Skeletal muscle tissue (tissue), 4 donors: ENCODE results near the gene PAPOLB. TPM values are rescaled to one million over a fixed set of nuclear protein-coding genes. Genes with fewer than 3 reads are reported as not detected.

Source experiments
- H3K27ac ChIP-seq: one replicate; pipeline ENCODE4 v1.7.0; 2013; ENCODE audit warnings: mild to moderate bottlenecking, low read depth, low read length, inconsistent platforms
- H3K27me3 ChIP-seq, 3 donors: one replicate each; pipeline ENCODE4 v1.7.0; 2013; ENCODE audit warnings: low read length in 3 of 3; ENCODE audit not compliant: control insufficient read depth in 3 of 3, insufficient read depth in 3 of 3
- H3K36me3 ChIP-seq, 3 donors: one replicate each; pipeline ENCODE4 v1.7.0; 2013; ENCODE audit warnings: low read length in 3 of 3; ENCODE audit not compliant: control insufficient read depth in 3 of 3, insufficient read depth in 3 of 3
- H3K4me1 ChIP-seq, 3 donors: one replicate each; pipeline ENCODE4 v1.7.0; 2013; ENCODE audit warnings: low read length in 3 of 3, mild to moderate bottlenecking in 3 of 3; ENCODE audit not compliant: control insufficient read depth in 3 of 3, insufficient read depth in 3 of 3
- H3K4me3 ChIP-seq, 3 donors: one replicate each; pipeline ENCODE4 v1.7.0; 2013; ENCODE audit warnings: low read length in 3 of 3
- H3K9ac ChIP-seq, 3 donors: one replicate each; pipeline ENCODE4 v1.7.0; 2013; ENCODE audit warnings: low read length in 3 of 3, mild to moderate bottlenecking in 3 of 3, moderate library complexity in 2 of 3, low read depth in 1 of 3
- H3K9me3 ChIP-seq, 3 donors: one replicate each; pipeline ENCODE4 v1.7.0; 2013; ENCODE audit warnings: low read length in 3 of 3; ENCODE audit not compliant: control insufficient read depth in 3 of 3
- total RNA-seq: library from RNA; depleted of rRNA; stranded (reverse); fragments of >200 nt; gene quantifications from one replicate; pipeline ENCODE4 v1.2.3, GENCODE V29; 2014
- donor health status: Osteomylitis.

PAPOLB gene
- total RNA-seq, 1 donor from 2014 or later: under 0.01 TPM

DNA sequence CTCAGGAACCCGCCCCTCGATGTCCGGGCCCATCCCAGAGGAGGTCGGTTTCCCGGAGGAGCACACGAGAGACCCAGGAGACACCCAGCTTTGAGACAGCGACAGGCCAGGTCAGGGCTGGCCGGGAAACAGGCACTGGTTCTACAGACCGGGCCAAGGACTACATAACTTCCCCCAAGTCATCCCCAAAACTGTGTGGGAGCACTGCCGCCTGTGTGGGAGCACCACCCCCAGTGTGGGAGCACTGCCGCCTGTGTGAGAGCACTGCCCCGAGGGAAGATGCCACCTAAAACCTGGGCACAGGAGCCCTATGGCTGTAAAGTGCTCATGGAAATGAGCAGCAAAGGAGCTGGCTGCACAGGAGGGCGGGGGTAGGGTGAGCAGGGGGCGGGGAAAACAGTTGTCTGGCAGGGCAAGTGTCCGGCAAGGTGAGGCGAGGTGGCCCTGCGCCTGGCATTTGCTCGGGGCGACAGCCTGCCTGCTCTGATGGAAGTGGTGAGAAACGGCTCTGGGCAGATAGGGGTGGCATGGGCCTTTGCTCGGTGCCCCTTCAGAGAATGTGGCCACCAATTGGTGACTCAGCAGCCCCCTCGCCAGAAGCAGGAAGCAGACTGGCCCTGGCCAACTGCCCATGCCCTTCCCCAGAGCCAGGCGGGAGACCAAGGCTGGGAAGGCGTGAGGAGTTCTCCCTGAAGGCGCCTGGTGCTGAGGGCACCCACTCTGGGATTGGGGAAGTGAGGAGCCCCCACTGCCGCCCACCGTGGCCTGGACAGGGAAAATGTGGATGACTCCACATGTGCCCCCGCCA, 26.2 kb downstream of the PAPOLB start:
- Histone ChIP-seq H3K4me1 (peaks cover 0 to 3% (median 0%) of the 10 kb centered on the region in 3 donors), H3K36me3 (no peaks in the 10 kb centered on the region), H3K4me3 (no peak overlapping the region), H3K27ac (no peak overlapping the region), H3K9ac (no peak overlapping the region), H3K27me3 (no peaks in the 10 kb centered on the region), H3K9me3 (no peaks in the 10 kb centered on the region)

DNA sequence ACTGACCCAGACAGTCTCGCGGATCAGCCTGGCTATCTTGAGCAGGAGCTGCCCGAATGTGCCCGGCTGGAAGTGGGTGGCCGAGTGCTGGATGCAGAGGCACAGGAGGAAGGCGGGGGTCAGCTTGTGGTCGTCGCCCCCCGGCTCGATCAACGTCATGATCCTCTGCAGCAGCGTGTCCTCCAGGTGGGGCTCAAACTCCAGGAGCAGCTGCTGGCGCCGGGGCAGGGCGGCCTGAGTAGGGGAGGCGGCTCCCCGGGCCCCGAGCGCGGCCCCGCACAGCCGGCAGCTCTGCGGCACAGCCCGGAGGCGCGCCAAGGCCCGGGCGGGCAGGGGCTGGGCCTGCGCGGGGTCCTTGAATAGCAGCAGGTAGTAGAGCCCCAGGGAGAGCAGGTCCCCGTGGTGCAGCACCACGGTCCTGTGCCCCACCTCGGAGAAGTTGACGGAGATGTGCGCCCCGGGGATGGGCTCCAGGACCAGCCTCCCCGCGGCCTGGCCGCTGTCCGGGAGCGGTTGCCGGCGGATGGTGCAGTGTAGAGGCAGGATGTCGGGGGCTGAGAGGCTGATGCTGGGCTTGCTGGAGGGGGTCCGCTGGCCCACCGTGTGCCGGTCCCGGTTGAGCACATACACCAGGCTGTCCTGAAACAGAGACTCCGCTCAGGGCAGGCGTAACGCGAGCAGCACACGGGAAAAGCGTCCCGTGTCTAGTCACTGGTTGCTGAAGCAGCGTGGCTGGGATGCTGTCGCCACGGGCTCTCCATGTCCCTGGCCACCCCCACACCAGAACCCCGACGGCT, 27.0 kb downstream of the PAPOLB start:
- Histone ChIP-seq H3K36me3 (no peaks in the 10 kb centered on the region), H3K27me3 (no peaks in the 10 kb centered on the region), H3K4me3 (no peak overlapping the region), H3K9me3 (no peaks in the 10 kb centered on the region), H3K4me1 (peaks cover 0 to 3% (median 0%) of the 10 kb centered on the region in 3 donors), H3K27ac (no peak overlapping the region), H3K9ac (no peak overlapping the region)

DNA sequence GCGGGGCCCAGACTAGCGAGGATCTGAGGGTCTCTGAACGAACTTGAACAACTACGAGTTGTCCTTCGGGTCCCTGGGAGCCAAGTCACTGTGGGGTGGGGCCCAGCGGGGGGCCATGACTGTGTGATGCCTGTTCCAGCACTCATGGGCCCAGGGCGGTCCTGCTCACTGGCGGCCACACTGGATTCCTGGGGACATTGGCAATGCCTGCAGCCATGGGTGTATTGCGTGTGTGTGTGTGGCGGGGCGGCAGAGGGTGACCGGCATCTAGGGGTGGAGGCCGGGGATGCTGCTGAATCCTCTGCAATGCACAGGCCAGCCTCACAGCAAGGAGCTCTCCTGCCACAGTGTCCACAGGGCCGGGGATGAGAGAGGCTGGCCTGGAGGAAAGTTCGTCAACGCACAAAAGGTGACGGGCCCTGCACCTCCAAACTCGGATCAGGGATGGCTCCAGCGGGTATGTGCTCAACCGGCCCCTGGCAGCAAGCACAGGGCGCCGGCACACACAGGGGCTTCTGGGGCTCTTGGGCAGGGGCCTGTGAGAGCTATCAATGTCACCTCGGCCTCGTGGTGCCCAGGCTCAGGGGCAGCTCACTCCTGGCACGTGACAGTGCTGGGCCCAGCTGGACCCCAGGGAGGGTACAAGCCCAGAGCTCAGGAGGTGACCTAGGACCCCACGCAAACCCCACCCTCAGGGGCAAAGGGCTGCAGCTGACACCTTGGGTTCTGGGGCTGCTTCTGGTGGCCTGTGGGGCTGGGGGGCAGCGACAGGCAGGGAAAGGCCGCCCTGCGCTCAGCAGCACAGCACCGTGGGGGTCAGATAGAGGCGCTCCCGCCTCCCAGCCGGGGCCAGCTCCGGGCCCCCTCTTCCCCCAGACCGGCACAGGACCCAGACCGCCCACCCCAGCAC, 27.9 kb downstream of the PAPOLB start:
- Histone ChIP-seq H3K9ac (no peak overlapping the region), H3K27ac (no peak overlapping the region), H3K9me3 (no peaks in the 10 kb centered on the region), H3K4me1 (peaks cover 0 to 3% (median 0%) of the 10 kb centered on the region in 3 donors), H3K36me3 (peaks cover 0 to 2% (median 0%) of the 10 kb centered on the region in 3 donors), H3K27me3 (no peaks in the 10 kb centered on the region), H3K4me3 (no peak overlapping the region)

DNA sequence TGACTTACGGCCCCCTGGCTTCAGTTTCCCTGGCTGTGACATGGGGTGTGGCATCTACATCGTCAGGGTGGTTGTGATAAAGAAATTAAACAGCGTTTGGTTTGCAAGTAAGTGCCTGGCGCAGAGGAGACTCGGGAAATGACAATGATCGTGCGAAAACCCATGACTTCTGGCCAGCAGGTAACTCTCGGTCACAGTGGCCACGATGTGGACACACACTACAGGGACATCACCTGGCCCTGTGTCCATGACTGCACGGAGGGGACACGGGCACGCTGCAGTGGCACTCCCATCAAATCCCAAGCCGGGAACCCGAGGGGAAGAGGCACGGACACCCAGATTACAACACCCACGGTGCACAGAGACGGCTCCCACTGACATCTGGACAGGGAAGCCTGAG, 28.7 kb downstream of the PAPOLB start:
- no peak overlapping the region for H3K27ac ChIP-seq
- peaks cover 0 to 1% (median 0%) of the 10 kb centered on the region in 3 donors for H3K4me1 ChIP-seq
- peaks cover 0 to 2% (median 0%) of the 10 kb centered on the region in 3 donors for H3K36me3 ChIP-seq
- no peak overlapping the region for H3K4me3 ChIP-seq
- no peaks in the 10 kb centered on the region for H3K9me3 ChIP-seq
- no peaks in the 10 kb centered on the region for H3K27me3 ChIP-seq
- H3K9ac ChIP-seq: no peak overlapping the region

DNA sequence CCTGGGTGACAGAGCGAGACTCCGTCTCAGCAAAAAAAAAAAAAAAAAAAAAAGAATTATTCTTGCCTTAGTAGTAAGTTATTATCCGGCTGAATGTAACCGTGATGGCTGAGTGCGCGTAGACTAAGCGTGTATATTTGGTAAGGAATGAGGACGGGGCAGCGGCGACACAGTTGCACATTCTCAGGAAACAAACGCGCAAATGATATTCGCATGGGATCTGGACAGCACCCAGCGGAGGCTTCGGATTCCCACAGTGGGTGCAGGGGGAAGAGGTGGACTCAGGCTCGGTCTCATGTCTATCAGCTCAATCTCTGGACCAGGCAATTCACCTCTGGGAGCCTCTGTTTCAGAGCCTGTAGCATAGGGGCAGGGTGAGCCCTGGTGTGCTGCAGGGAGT, 29.1 kb downstream of the PAPOLB start:
- Histone ChIP-seq H3K27me3 (no peaks in the 10 kb centered on the region), H3K4me3 (no peak overlapping the region), H3K27ac (no peak overlapping the region), H3K9me3 (no peaks in the 10 kb centered on the region), H3K9ac (no peak overlapping the region), H3K4me1 (no peaks in the 10 kb centered on the region), H3K36me3 (peaks cover 0 to 2% (median 0%) of the 10 kb centered on the region in 3 donors)

DNA sequence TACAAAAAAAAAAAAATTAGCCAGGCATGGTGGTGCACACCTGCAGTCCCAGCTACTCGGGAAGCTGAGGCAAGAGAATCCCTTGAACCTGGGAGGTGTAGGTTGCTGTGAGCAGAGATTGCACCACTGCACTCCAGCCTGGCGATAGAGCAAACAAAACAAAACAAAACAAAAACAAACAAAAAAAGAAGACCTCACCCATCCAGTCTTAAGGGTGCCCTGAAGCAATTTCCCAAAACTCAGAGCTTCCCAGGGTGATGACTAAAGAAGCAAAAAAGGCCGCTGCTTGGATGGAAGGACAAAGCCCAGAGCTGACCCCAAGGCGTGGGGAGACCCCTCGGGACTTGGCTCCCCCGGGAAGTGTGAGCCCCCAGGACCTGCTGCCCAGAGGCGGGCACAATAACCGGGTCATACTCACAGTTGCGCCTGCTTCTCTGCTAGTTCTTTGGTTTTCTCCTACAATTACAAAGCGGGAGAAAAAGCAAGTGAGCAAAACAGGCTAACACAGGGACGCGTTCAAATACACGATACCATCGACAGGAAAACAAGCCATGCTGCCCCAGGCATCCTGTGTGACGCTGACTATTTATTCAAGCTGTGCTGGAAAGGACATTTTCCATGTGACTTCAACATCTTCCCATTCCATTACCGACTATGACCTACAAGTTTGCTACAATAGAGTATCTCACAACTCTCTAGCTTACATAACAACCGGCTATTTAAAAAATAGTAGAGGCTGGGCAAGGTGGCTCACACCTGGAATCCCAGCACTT, 29.9 kb downstream of the PAPOLB start:
- Histone ChIP-seq H3K4me1 (no peaks in the 10 kb centered on the region), H3K4me3 (no peak overlapping the region), H3K9ac (no peak overlapping the region), H3K9me3 (no peaks in the 10 kb centered on the region), H3K27me3 (peaks cover 0 to under 1% (median 0%) of the 10 kb centered on the region in 3 donors), H3K27ac (no peak overlapping the region), H3K36me3 (peaks cover 0 to 2% (median 0%) of the 10 kb centered on the region in 3 donors)

DNA sequence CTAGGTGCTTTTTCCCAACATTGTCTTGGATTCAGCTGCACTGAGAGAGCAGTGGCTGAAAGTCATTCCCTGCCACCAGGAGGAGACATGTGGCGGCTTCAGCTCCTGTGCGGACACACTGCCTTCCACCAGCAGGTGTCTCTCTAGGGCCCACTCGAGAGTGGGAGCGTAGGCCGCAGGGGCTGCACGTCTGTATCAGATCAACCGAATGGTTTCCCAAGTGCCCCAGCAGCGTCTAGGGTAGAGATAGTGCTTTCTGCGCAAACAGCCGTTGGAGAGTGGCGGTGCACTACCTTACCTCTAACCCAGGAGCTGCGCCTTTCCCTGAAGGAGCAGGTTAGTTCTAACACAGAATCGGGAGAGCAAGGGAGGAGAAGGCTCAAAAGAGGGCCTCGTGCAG, 31.7 kb downstream of the PAPOLB start:
- no peak overlapping the region for H3K27ac ChIP-seq

DNA sequence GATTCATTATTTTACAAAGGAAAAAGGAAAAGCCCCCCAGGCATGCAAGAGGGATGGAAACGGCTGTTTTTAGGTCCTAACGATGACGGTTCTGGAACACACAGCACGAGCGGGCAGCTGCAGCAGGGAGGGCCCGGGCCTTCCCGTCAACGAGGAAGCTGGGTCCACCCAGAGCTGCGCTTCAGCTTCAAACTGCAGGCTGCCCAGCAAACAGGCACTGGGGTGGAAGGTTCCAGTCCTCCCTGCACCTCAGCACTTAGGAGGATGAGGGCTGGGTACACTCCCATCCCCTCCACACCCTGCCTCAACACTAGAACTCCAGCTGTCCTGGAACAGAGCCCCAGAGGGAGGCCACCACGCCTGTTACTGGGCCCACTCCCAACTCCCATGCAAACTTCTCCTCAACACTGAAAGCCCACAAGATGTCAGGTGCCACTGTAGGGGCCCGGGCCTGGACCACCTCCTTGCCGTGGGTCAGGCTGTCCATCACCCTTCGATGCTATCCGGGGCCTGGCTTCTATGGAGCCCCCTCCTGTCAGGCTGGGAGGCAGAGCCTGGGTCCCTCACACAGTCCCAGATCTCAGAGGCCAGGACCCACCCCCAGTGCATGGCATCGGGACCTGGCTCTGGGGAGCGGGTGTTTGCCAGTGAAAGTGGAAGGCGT, 33.0 kb downstream of the PAPOLB start:
- H3K27ac ChIP-seq: no peak overlapping the region
- peaks cover 0 to 2% (median 0%) of the 10 kb centered on the region in 3 donors for H3K27me3 ChIP-seq
- peaks cover 0 to 2% (median 0%) of the 10 kb centered on the region in 3 donors for H3K36me3 ChIP-seq

More for the DNA sequence above, 31.7 kb downstream of the PAPOLB start:
- Histone ChIP-seq H3K27me3 (peaks cover 0 to 2% (median 0%) of the 10 kb centered on the region in 3 donors), H3K4me3 (no peak overlapping the region), H3K4me1 (no peaks in the 10 kb centered on the region), H3K36me3 (peaks cover 0 to 2% (median 0%) of the 10 kb centered on the region in 3 donors), H3K9me3 (no peaks in the 10 kb centered on the region), H3K9ac (no peak overlapping the region)

More for the DNA sequence above, 33.0 kb downstream of the PAPOLB start:
- Histone ChIP-seq H3K4me3 (no peak overlapping the region), H3K4me1 (no peaks in the 10 kb centered on the region), H3K9me3 (no peaks in the 10 kb centered on the region), H3K9ac (no peak overlapping the region)
